Measurements from ENCODE around the gene IFI6. TPM values are rescaled to one million over a fixed set of nuclear protein-coding genes. Genes with fewer than 3 reads are reported as not detected.

Gene IFI6
- total RNA-seq, 1 experiment from 2014 or later = 4.3 TPM

DNA sequence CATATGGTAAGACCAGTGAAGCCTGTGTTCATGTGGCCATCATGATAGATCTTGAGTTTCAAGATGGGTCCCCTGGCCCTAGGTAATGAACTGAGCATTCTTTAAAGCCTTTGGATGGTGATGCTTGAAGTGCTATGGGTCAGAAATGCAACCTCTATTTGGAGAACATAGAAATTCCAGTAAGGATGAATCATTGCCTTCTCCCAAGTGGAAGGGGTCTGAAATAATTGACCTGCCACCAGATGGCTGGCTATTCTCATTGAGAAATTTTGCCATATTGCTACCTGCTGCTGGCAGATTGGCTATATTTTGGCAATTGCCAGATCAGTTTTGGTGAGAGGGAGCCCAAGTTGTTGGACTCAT is 739 bp upstream of the IFI6 start:
- H2AK5ac ChIP-seq (ENCODE audit: insufficient read length, low read length) = no peak overlapping the region
- H3K14ac ChIP-seq (ENCODE audit: insufficient read depth, low read length) = no peak overlapping the region
- Mint-ChIP-seq H3K36me3 (ENCODE audit: insufficient read depth in 1 of 3, low read depth in 3 of 3) (no peaks in the 10 kb centered on the region), H3K4me3 (peak overlapping the region; percentile 70 to 80; a peak in 4 of 5 replicates), H3K27me3 (ENCODE audit: low read depth) (peaks cover 24% of the 10 kb centered on the region), H3K9me3 (no peaks in the 10 kb centered on the region), H3K27ac (no peak overlapping the region), H3K4me1 (peaks cover 9 to 20% of the 10 kb centered on the region in 2 experiments)
- H2BK12ac ChIP-seq (ENCODE audit: insufficient read length, low read depth, low read length) = no peak overlapping the region
- DNase-seq = no peak
- TF ChIP-seq, protein P1, sequence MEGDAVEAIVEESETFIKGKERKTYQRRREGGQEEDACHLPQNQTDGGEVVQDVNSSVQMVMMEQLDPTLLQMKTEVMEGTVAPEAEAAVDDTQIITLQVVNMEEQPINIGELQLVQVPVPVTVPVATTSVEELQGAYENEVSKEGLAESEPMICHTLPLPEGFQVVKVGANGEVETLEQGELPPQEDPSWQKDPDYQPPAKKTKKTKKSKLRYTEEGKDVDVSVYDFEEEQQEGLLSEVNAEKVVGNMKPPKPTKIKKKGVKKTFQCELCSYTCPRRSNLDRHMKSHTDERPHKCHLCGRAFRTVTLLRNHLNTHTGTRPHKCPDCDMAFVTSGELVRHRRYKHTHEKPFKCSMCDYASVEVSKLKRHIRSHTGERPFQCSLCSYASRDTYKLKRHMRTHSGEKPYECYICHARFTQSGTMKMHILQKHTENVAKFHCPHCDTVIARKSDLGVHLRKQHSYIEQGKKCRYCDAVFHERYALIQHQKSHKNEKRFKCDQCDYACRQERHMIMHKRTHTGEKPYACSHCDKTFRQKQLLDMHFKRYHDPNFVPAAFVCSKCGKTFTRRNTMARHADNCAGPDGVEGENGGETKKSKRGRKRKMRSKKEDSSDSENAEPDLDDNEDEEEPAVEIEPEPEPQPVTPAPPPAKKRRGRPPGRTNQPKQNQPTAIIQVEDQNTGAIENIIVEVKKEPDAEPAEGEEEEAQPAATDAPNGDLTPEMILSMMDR (conservative IDR thresholded peaks at IDR 0.05) = no peak
- H3K27ac ChIP-seq (ENCODE audit: insufficient read length, low read depth, low read length) = no peak overlapping the region
- no peak overlapping the region for H2BK120ac ChIP-seq (ENCODE audit: low read depth, low read length, poor library complexity, severe bottlenecking)
- H3K23me2 ChIP-seq (ENCODE audit: insufficient read length, low read depth, low read length, poor library complexity, severe bottlenecking) = peaks cover 10% of the 10 kb centered on the region
- H3T11ph ChIP-seq (ENCODE audit: low read length) = no peak overlapping the region
- no peaks in the 10 kb centered on the region; the same call in 1 of the 2 replicates for H3K4me1 ChIP-seq (ENCODE audit: insufficient read depth, low read length)
- H3K9me3 ChIP-seq (ENCODE audit: control insufficient read depth, low read depth, low read length) = no peaks in the 10 kb centered on the region
- no peak overlapping the region for H3K4ac ChIP-seq (ENCODE audit: low read depth, low read length)
- no peaks in the 10 kb centered on the region for H3K79me2 ChIP-seq (ENCODE audit: insufficient read depth, low read length)
- no peak overlapping the region for H4K91ac ChIP-seq (ENCODE audit: insufficient read length, low read depth, low read length)
- no peak overlapping the region for H3K9ac ChIP-seq (ENCODE audit: extremely low read depth, insufficient read length, low read length)
- peak overlapping the region; percentile 68 for H3K4me2 ChIP-seq (ENCODE audit: insufficient read depth, insufficient read length, low read length)
- H4K20me1 ChIP-seq (ENCODE audit: control insufficient read depth, insufficient read depth, insufficient read length) = no peaks in the 10 kb centered on the region
- no peaks in the 10 kb centered on the region; the same call in 1 of the 2 replicates for H3K27me3 ChIP-seq (ENCODE audit: insufficient read depth, low read length)
- no peak overlapping the region for H2BK15ac ChIP-seq (ENCODE audit: low read depth, low read length)
- no peaks in the 10 kb centered on the region for H3K79me1 ChIP-seq (ENCODE audit: insufficient read depth, low read depth, low read length, poor library complexity, severe bottlenecking)
- no peak overlapping the region for H3K56ac ChIP-seq (ENCODE audit: insufficient read length, low read depth, low read length)
- no peak overlapping the region for H2BK20ac ChIP-seq (ENCODE audit: low read depth, low read length, poor library complexity, severe bottlenecking)
- H4K8ac ChIP-seq (replicated peaks; ENCODE audit: insufficient read length, low read depth, low read length) = no peak overlapping the region
- no peak overlapping the region for H4K5ac ChIP-seq (ENCODE audit: insufficient read length, low read depth, low read length)
- H3K23ac ChIP-seq (ENCODE audit: insufficient read length, low read depth, low read length) = no peak overlapping the region
- H2BK5ac ChIP-seq (ENCODE audit: insufficient read length, low read length) = no peak overlapping the region
- no peak overlapping the region for H3K18ac ChIP-seq (ENCODE audit: insufficient read length, low read depth, low read length)
- H2AFZ ChIP-seq (ENCODE audit: low read length) = no peak overlapping the region

All from H9 (cell line).